ENCODE measurements around the gene SLC5A1. TPM values are rescaled to one million over a fixed set of nuclear protein-coding genes. Genes with fewer than 3 reads are reported as not detected.

The SLC5A1 gene
- total RNA-seq, 2 donors from 2014 or later = 23.4 to 47.9 TPM

Other genes starting within 250 kb of the SLC5A1 start
- 100 to 1,000 TPM; 207 to 269 TPM for gene YWHAH, start 98.7 kb upstream of the SLC5A1 start, total RNA-seq
- gene C22orf42, start 116.0 kb downstream of the SLC5A1 start, total RNA-seq = not detected
- not detected for gene RFPL2, start 161.8 kb downstream of the SLC5A1 start, total RNA-seq
- gene SLC5A4, start 212.1 kb downstream of the SLC5A1 start, total RNA-seq = not detected